Inflammatory macrophage treated with lipopolysaccharide for 1 hour (primary cell): ENCODE data around the gene GLYATL1.
A peak's percentile ranks its signal among the peaks of the same experiment; 100 is the strongest.

ENCODE experiments used
- DNase-seq, 2 donors: peaks; one replicate each; pipeline ENCODE4 v3.0.0-alpha.2; 2020 to 2022

Gene GLYATL1

DNA sequence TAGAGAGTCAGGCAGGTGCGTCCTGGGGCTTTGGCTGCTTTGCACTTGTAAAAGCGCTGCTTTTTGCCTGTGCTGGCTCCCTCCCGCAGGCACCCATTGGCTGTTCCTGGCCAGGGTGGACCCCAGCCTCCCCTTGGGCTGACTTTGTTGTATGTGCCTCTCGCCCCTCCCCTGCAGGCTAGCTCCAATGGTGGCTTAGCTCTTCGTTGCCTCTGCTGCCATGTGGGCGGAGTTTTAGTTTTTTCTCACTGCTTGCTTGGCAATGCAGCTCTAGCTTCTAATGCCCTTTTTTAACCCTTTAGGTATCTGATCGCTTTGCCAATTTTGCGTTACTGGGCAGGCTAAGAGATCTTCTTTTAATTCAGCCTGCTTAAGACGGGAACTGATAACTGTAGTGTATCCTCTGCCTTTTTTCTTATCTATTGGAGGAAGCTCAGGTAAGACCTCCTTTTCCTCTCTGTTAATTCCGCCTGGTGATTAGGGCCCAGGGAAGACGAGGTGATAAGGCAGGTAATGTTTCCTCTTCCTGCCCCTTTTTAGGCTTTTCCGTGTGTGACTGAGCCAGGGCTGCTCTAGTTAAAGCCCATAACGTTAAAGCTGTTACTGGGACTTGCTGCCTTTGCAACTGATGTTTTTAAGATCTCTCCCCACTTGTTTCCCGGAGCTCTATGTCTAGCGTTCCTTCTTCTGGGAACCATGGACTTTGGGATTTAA, 11.7 kb upstream of the GLYATL1 start:
- no peak for DNase-seq

DNA sequence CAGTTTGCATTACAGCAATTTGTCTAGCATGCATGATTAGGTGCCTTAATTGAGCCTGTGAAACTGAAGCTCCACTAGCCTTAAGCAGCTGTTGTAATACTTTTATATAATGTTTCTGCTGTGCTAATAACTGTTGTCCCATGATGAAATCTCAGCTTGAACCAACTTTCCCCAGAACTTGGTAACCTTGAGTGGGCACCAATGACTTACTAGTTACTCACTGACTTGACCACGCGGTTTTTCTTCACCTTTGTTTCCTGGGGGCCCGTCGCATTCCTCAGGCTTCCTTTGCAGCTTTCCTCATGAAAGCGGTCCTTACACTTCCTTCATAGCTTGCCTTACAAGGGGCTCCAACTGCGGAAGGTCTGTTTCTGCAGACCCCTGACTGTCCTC, 11.2 kb upstream of the GLYATL1 start:
- peak in 1 of 2 donors; percentile 24 for DNase-seq

DNA sequence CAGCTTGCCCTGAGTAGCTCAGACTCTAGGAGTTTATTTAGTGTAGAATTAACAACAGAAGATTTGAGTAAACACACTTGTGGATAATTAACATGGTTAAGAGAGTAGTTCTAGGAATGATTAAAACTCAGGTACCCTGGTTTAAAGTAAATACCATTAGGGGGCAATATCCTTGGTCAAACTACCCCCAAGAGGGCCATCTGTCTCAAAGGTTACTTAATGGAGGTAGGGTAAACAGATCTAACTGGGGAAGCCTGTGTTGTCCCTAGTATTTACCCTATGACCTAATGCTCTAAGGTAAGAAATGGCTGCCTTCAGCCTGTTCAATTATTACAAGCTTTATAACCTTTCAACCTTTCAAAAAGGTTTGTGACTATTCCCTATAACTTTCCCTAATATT, 10.6 kb upstream of the GLYATL1 start:
- DNase-seq = no peak

DNA sequence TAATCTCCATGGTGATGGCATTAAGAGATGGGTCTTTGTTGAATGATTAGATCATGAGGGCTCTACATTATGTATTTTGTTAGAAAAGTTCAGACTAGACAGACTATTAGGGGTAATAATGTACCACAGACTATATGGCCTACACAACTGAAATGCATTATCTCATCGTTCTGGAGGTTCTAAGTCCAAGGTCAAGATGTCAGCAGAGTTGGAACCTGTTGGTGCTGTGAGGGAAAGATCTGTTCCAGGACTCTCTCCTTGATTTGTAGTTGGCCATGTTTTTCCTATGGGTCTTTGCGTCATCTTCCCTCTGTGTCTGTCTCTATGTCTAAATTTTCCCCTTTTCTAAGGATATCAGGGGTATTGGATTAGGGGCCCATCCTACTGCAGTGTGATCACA, 8.4 kb upstream of the GLYATL1 start:
- no peak for DNase-seq

DNA sequence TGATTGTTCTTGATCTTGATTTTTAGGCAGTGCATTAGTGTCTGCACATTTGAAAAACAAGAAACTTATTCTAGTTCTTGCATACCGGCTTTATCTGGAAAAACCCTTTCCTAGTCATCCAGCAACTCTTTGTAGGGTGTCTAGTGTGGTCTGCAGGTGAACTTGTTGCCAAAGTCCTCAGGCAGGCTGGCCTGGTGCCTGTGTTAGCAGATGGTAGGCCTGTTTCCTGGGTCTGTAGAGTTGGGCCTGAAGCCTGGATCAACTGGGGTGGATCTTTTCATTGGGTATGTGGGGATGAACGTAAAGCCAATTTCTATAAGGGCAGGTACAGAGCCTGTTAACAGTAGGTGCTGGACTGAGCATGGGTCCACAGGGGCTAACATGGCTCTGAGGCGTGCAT, 5.6 kb upstream of the GLYATL1 start:
- no peak for DNase-seq

DNA sequence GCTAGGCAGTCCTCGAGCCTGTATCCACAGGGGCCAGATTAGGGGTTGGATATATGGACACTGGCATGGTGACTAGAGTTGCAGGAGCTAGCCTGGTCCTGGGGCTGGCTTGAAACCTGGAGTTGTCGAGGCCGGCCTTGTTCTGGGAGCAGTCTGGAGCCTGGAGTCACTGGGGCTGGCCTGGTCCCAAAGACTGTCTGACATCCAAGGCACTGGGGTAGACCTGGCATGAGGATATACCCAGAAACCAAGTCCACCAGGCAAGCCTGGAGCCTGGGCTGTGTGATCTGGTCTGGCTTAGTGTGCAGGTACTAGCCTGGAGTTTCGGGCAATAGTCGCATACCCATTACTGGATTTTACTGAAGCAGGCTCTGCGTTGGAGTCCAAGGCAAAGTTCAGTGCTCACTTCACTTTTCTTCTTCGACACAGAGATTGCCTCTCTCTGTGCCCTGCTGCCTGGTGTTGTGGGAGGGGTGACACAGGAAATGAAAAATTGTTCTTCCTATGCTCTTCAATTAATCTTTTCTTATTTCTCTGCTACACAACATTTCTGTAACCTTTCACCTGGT, 4.3 kb upstream of the GLYATL1 start:
- DNase-seq = no peak

DNA sequence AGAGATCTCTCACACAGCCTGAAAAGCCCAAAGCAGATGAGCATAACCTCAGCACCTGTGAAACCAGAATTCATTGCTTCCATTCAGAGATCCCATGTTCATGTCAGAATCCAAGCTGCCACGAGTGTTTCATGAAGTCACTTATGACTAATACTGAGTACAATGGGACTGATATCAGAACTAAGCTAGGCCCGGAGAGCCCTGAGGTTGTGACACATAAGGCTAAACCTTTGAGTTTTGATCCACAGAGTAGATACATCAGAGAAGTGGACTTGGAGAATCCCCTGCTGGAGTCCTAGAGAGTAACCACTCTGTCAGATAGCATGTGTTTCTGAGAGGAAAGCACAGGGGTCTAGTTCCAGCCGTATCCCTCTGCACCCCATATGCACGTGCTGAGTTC, 890 bp upstream of the GLYATL1 start:
- DNase-seq = no peak

DNA sequence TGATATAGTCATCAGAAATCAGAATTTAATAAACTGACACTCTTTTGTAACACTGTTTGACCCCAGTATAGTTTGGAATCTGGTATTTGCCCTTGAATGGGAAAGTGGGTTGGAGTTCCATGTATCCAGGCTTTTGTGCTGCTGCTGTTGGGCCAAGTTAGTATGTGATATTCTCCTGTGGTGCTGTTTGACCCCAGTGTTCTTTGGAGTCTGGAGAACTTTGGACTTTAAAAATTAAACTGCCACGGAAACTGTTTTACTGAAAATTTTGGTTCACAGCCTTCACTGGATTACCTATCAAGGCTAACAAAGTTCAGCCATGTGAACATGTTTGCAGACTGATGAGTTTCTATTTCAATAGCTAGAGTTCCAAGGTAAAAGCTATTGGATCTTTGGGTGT, 740 bp downstream of the GLYATL1 start:
- no peak for DNase-seq

DNA sequence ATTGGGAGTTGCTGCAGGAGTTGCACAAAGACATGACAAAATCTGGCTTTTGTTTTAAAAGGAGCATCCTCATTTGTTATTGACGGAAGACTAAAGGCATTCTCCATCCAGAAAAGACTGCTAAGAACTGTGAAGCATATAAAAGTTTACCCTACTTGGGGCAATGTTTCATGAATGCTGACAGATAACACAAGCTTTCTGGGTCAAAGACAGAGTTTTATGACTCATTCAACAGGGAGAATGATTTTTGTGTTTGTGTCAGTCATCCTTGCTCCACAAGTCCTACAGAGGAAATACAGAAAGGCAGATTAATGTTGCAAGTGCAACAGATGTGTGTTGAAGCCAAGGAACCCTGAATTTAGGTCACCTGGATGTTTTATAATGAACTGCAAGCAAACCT, 2.5 kb downstream of the GLYATL1 start:
- no peak for DNase-seq

DNA sequence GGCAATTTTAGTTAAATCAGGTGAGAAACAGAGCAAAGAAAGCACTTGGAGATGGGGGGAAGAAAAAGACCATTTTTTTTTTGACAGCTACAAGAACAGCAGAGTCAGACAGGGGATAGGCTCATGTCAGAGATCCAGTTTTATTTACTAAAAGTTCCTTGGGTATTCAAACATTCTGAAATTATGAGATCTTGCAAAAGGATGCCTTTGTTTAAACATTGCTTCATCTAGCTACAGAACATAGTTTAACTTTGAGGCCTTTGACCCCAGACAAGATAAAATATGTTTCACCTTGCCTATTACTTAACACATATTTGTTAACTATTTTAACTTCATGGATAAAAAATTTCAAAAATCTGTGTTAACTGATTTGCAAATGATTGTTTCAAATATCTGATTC, 6.4 kb downstream of the GLYATL1 start:
- no peak for DNase-seq

DNA sequence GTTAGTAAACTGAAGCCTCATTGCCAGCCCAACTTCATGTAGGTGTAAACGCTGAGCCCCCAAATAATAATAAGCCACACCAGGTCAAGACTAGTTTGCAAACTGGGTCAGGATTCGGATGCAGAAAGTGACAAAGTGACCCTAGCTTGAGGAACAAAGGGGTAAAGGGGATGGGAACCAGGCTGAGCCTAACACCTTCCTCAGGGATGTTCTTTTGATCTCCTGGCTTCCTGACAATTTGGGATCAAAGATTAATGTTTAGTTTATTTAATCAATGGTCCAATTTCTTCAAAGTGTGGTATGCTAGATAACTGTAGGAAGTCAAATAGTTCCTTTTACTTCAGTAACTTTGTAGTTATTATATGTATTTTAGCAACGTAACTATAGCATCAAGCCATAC, 9.9 kb downstream of the GLYATL1 start:
- DNase-seq = no peak

DNA sequence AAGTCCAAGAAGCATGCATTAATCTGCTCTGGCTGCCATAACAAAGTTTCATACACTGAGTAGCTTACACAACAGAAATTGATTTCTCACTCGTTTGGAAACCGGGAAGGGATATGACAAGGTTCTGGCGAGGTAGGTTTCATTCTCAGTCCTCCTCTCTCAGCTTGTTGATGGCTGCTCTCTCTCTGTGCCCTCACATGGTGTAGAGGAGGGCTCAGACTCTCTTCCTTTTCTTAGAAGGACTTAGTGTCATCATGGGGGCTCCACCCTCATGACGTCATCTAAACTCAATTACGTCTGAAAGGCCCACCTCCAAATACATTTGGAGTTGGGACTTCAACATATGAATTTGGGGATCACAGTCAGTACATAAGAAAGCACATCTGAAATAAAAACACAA, 18.6 kb downstream of the GLYATL1 start:
- DNase-seq = peak in 1 of 2 donors; percentile 4

DNA sequence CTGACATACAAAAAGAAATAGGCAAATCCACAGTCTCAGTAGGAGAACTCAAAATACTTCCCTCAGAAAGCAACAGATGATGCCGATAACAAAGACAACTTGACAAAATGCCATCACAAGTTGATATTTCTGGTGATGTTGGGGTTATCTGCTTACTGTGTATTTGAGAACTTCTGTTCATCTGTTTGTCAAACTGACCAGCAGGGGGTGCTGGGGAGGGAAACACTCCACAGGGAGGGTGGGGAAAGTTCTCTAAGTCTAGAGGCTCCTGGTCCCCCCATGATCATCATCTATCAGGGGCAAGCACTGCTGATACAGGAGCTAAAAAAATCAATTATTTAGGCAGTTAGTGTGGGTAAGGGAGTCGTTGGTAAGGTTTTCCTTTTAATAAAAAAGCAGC, 19.2 kb downstream of the GLYATL1 start:
- DNase-seq = peak; percentile 29 to 79

DNA sequence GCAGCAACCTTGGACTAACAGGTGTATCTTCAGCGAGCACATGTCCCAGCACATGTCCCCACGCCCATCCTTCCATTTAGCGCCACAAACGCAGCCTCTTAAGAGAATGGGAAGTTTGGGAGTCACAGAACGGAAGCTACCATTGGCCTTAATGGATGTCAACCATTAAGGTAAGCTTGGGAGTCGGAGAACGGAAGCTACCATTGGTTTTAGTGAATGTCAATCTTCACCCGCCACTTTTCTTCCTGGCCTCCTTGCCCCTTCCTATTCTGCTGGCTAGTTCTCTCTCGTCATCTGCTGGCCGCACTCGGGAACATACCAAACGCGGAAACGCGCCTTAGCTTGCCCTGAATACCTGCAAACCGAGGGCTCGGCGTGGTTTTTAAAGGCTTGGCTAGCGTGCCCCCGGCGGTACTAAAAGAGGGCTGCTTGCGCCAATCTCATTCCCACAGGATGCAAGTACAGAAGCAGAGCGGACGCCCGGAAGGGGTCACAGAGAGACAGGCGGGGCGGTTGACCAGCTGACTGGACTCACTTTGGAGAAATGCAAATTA, 24.3 kb downstream of the GLYATL1 start:
- no peak for DNase-seq

DNA sequence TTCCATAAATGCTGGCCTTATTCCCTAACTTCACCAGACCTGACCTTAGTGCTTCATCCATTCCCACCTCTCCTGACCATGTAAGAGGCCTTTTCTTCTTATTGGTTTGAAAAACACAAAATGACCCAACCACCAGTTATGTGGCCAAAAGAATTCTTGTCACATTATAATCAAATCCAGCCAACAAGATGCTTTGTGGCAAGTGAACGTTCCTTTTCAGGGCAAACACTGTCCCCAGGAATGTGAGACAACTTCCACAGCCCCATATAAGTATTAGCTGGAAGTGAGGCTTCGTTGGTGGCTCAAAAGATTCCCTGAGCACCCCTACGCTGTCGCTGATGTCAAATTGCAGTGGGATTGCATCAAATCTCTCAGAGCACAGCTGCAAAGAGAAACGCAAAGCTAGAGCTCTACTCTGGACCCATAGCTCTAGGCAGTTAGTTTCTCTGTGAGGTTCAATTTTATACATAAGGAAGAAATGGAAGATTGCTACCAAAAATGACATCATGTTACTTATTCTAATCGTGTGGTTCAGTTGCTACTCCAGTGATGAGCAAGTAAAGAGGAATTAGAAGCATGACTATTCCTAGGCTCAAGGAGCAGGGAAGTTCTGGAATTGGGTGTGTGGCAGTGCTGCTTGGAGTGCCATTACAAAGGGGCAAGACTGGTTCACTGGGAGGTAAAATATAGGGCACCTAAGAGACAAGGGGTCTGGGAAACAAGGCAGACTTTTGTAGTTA, 26.1 kb downstream of the GLYATL1 start:
- DNase-seq = no peak

DNA sequence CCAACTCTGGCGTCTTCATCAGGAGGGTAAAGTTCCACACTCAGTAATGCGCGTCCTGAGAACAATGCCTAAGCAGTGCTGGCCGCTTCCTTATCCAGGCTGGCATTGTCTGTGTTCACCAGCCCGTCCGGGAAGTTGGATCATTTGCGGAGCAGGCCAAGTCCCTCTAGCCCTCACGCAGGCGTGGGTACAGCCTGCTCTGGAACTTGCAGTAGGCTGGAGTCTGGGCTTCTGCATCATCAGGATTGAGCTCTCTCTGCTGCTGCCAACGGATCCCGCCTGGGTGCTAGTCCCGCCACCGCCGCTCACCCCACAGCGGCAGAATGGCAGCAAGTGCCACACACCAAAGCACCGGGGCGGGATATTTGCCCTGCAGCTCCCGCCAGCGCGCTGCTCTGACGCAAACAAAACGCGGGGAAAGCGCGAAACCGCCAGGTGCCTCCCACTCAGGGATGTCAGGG, 29.0 kb downstream of the GLYATL1 start:
- no peak for DNase-seq

DNA sequence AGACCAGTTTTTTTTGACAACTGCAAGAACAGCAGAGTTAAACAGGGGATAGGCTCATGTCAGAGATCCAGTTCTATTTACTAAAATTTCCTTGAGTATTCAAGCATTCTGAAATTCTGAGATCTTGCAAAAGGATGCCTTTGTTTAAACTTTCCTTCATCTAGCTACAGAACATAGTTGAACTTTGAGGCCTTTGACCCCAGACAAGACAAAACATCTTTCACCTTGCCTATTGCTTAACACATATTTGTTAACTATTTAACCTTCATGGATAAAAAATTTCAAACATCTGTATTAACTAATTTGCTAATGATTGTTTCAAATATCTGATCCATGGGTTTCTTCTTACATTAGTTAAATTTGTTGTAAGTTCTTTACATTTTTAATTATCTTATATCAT, 38.2 kb downstream of the GLYATL1 start:
- DNase-seq = no peak

DNA sequence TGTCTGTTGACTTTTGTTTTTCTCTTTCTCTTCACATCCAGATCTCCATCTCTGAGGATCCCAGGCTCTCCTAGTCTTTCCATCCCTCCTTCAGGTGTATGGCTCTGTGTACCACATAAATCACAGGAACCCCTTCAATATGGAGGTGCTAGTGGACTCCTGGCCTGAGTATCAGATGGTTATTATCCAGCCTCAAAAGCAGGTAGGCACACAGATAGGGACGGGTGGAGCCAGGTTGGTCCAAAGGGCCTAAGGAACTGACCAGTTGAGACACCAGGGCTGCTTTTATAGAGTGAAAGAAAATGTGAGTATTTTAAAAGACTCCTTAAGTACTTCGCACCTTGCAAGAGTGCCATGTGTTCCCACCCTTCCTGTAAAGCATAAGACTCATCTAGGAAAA, 39.9 kb downstream of the GLYATL1 start:
- DNase-seq = no peak

DNA sequence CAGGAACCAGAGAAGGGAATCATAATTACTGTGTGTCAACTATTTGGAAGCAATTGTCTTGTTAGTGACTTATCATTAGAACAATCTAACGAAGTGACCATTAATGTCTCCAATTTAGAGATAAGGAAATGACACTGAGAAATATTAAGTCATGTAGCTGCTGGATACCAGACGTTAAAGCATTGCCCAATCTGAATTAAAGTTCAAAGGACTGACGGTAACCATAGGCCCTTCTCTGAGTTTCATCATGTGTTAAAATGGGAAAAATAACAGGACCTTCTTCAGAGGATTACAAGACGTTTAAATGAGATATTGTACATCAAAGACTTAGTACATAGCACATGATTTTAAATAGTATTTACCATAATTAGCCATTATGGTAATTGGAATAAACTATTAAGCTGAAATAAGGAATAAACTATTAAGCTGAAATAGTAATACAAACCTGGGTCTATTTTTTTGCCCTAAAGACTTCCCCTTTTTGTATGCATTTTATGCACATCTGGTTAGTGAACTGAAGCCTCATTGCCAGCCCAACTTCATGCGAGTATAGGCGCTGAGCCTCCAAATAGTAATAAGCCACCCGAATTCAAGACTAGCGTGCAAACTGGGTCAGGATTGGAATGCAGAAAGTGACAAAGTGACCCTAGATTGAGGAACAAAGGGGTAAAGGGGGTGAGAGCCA, 41.0 kb downstream of the GLYATL1 start:
- no peak for DNase-seq

DNA sequence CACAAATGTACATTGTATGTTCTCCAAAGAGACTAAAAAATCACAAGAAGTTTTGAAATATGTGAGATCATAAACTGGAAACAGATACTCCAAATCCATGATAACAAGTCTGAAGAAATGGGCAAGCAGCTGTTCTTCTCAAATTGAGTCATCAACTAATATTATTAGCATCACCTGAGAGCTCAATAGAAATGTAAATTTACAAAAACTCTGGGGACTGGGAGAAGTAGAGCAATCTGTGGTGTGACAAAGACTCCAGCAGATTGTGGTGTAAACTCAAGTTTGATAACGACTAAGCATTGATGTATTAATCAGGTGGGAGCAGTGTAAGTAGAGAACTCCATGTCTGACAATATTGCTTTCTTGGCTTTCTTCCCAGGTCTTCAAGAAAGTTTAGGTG, 53.2 kb downstream of the GLYATL1 start:
- DNase-seq = no peak

DNA sequence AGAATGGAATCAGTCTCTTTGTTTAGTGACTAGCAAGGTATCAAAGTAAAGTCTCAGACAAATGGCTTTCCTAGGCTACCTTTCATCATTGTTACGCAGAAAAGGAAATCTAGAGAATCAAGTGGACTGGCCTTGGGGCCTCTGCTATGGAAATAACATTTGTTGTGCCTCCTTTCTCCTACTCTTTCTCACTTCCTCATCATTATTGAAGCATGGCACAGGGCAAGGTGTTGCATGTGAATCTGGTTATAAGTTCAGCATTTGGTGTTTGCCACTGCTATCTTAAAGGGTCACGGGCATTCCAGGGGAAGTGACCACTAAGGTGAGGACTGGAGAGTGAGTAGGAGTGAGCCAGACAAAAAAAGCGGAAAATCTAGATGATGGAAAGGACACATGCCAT, 54.9 kb downstream of the GLYATL1 start:
- no peak for DNase-seq

DNA sequence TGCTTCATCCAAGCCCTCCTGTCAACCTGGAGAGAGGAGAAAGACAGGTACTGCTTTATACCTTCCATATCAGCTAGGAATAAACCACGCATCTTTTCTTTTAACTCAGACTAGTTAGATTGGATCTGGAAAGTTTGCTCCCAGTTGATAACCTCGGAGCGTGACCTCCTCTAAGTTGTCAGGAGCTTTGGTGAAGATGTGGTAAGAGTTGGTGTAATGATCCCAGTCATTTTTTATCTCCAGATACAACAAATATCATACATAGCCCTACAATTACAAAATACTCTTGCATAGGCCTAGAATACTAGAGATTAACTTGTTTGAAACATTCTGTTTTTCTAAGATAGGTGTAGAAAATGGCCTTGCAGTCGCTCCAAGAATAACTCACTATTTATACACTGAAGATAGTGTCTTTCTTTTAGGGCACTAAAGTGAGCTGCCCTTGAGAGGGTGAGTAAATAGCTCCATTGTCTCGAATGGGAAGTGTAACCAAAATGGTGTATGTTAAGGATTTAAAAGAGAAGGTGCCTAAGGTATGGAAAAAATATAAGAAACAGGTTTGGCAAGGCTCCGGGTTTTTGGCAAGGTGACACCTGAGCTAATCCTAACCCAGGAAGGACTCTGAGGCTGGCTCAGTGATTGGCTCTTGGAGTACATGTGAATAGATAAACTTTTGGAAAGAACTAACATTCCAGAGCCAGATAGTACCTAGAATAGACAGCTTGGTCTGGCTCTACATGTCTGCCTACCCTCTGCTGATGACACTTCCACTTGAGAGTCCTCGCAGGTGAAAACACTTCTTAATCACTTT, 59.4 kb downstream of the GLYATL1 start:
- no peak for DNase-seq

DNA sequence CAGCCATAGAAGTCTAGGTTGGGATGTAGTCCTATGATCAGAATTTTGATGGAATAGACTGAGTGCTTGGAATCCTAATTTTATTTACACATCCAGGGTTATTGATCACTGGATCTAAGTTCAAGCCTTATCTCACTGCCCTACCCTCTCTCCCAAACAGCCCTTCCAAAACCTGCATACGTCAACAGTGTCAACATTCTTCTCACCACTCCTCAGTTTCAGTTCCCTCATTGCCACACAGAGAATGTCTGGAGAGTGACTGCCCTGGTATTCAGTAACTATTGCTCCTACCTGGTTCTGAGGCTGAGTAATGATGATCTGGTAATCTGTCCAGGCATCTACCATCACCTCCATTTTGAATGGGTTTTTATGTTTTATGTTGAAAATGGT, 60.0 kb downstream of the GLYATL1 start:
- peak; percentile 53 to 58 for DNase-seq
